Activated B cell treated with CpG ODN at 0.5 μM for 24 hours (primary cell): ENCODE measurements around the gene IRF3. TPM values are rescaled to one million over a fixed set of nuclear protein-coding genes. Genes with fewer than 3 reads are reported as not detected.

Experiments
- ATAC-seq: fragments of 200-7000 bp; cut with Tn5 transposase; one replicate; pipeline ENCODE4 v1.10.0; 2021; ENCODE audit warnings: low read depth, mild to moderate bottlenecking, moderate library complexity
- CTCF ChIA-PET: fragments of 350-600 bp; sonication (Branson Sonifier 250); formaldehyde crosslinking; loops from one replicate; lab custom pipeline; 2021; ENCODE audit warnings: antibody characterized with exemption; lab: Charles Lee
- POLR2A ChIA-PET: fragments of 350-600 bp; sonication (Branson Sonifier 250); formaldehyde crosslinking; loops from one replicate; lab custom pipeline; 2021; ENCODE audit warnings: antibody characterized with exemption; lab: Charles Lee
- DNase-seq: peaks from one replicate; pipeline ENCODE4 v3.0.0; 2022
- H3K27ac Mint-ChIP-seq: one replicate; pipeline ENCODE4 v1.8.0; 2020; ENCODE audit warnings: mixed read lengths
- H3K27me3 Mint-ChIP-seq: one replicate; pipeline ENCODE4 v1.8.0; 2021; ENCODE audit warnings: mixed read lengths
- H3K36me3 Mint-ChIP-seq: one replicate; pipeline ENCODE4 v1.8.0; 2021; ENCODE audit warnings: low read depth, mixed read lengths
- H3K4me1 Mint-ChIP-seq: one replicate; pipeline ENCODE4 v1.8.0; 2021; ENCODE audit warnings: mixed read lengths
- H3K4me3 Mint-ChIP-seq: one replicate; pipeline ENCODE4 v1.8.0; 2020; ENCODE audit warnings: mild to moderate bottlenecking, mixed read lengths
- H3K9me3 Mint-ChIP-seq: one replicate; pipeline ENCODE4 v1.8.0; 2020; ENCODE audit warnings: mixed read lengths
- CTCF ChIP-seq: fragments of 200-600 bp; IDR thresholded peaks from one replicate; pipeline ENCODE4 v1.8.0; 2022; ENCODE audit warnings: antibody characterized with exemption, mild to moderate bottlenecking
- intact Hi-C: fragments of 100-400 bp; cut with micrococcal nuclease; formaldehyde crosslinking; loops from one replicate; pipeline ENCODE4 v1.15.1; 2024
- total RNA-seq: library from RNA; stranded (reverse); gene quantifications from 2 replicates; pipeline ENCODE4 v1.2.3, GENCODE V29; 2022

The IRF3 gene
- total RNA-seq, 1 donor from 2014 or later = 171 TPM

- Mint-ChIP-seq H3K9me3 (no peaks in the 10 kb centered on the region), H3K36me3 (peaks cover 73% of the 10 kb centered on the region), H3K27ac (no peak overlapping the region), H3K27me3 (no peaks in the 10 kb centered on the region), H3K4me3 (no peak overlapping the region), H3K4me1 (no peaks in the 10 kb centered on the region)
- ChIA-PET CTCF (no interaction called here), POLR2A (interaction anchor here (0.6 to 1.0 kb wide), 4 partner anchors 9 to 36 kb away, joined by 3 to 4 read pairs (median 4); partner anchors contain the start of gene SCAF1)
- no peak for ATAC-seq
- intact Hi-C loops = no loop called here
- no peak for DNase-seq
- TF ChIP-seq CTCF = no peak
These were observed 9.8 kb downstream of the IRF3 start for GRCh38 chr19:49655570-49656455.

- Mint-ChIP-seq H3K4me3 (no peak overlapping the region), H3K36me3 (peaks cover 70% of the 10 kb centered on the region), H3K27ac (no peak overlapping the region), H3K9me3 (no peaks in the 10 kb centered on the region), H3K27me3 (no peaks in the 10 kb centered on the region), H3K4me1 (no peaks in the 10 kb centered on the region)
- CTCF ChIA-PET = interaction anchor here (1.1 kb wide), 1 partner anchor 18 kb away, joined by 4 read pairs; no protein-coding TSS in a partner anchor
- POLR2A ChIA-PET = interaction anchor here (0.5 kb wide), 1 partner anchor 31 kb away, joined by 11 read pairs; no protein-coding TSS in a partner anchor
- ATAC-seq = no peak
- DNase-seq = no peak
- intact Hi-C loops = no loop called here
- TF ChIP-seq CTCF = no peak
These were observed 11.1 kb downstream of the IRF3 start for GRCh38 chr19:49654581-49654980.

- H3K4me3 Mint-ChIP-seq = no peak overlapping the region
- intact Hi-C loops = no loop called here
- H3K4me1 Mint-ChIP-seq = peaks cover 1% of the 10 kb centered on the region
- H3K9me3 Mint-ChIP-seq = no peaks in the 10 kb centered on the region
- H3K36me3 Mint-ChIP-seq = peaks cover 70% of the 10 kb centered on the region
- no peak for TF ChIP-seq CTCF
- no peaks in the 10 kb centered on the region for H3K27me3 Mint-ChIP-seq
- no peak for DNase-seq
- POLR2A ChIA-PET = no interaction called here
- no peak overlapping the region for H3K27ac Mint-ChIP-seq
- ATAC-seq = no peak
- CTCF ChIA-PET = interaction anchor here (1.1 kb wide), 1 partner anchor 19 kb away, joined by 4 read pairs; no protein-coding TSS in a partner anchor
These were observed 12.2 kb downstream of the IRF3 start for GRCh38 chr19:49653466-49653806.

GRCh38 chr19:49652551-49653465, 12.8 kb downstream of the IRF3 start:
- CTCF ChIA-PET = no interaction called here
- no peak for DNase-seq
- intact Hi-C loops = no loop called here
- POLR2A ChIA-PET = no interaction called here
- H3K36me3 Mint-ChIP-seq = peaks cover 71% of the 10 kb centered on the region
- no peak for TF ChIP-seq CTCF
- no peaks in the 10 kb centered on the region for H3K9me3 Mint-ChIP-seq
- no peak overlapping the region for H3K27ac Mint-ChIP-seq
- H3K4me1 Mint-ChIP-seq = peaks cover 1% of the 10 kb centered on the region
- H3K27me3 Mint-ChIP-seq = no peaks in the 10 kb centered on the region
- ATAC-seq = no peak
- H3K4me3 Mint-ChIP-seq = no peak overlapping the region
